Measurements from ENCODE around the gene PTGDS. TPM values are rescaled to one million over a fixed set of nuclear protein-coding genes. Genes with fewer than 3 reads are reported as not detected.
A peak's percentile ranks its signal among the peaks of the same experiment; 100 is the strongest.

The PTGDS gene
- total RNA-seq, 1 experiment from 2014 or later = 2.2 TPM

DNA sequence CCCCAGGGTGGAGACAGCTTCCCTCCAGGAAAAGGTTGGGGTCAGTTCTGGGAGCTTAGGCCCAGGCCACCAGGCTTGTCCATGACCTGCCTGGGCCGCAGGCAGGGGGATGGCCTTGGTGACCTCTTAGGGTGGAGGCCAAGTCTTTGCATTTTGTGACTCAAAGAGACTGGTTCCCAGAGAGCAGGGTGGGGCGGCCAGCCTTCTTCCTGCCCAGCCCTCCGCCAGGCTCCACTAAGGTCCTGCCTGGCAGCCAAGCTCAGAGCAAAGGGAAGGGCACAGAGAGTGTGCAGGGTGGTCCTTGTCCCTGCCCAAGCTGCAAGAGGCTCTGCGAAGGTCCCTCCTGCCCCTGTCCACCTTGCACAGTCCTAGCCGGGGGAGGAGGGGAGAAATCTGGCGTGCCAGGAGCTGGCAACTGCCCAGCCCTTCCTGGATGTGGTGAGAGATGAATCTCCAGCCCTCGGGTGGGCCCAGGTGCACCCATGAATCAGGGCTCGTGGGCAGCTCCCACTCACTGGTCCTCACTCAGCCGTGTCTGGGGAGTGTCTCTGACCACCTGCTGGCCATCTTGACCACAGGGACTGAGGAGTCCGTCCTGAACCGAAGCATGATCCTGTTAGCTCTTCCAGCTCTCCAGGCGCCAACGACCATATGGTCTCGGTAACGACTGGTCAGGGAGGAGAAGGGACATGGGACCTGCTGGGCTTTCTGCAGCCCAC, 2.3 kb upstream of the PTGDS start:
- ChIA-PET POLR2A (no interaction called here), CTCF (interaction anchor here (0.5 to 6.2 kb wide), 27 partner anchors 9 to 612 kb away, joined by 3 to 117 read pairs (median 4); partner anchors contain the start of genes ABCA2, CLIC3, FBXW5 and FUT7)
- Mint-ChIP-seq H3K4me1 (peaks cover 3% of the 10 kb centered on the region; the same call in 1 of the 2 replicates), H3K36me3 (no peaks in the 10 kb centered on the region), H3K9me3 (no peaks in the 10 kb centered on the region), H3K27me3 (ENCODE audit: low read depth) (peaks cover 3% of the 10 kb centered on the region; the same call in 1 of the 2 replicates), H3K4me3 (no peak overlapping the region), H3K27ac (no peak overlapping the region)
- no peak for DNase-seq (ENCODE audit: low spot score)
- TF ChIP-seq, protein P1, sequence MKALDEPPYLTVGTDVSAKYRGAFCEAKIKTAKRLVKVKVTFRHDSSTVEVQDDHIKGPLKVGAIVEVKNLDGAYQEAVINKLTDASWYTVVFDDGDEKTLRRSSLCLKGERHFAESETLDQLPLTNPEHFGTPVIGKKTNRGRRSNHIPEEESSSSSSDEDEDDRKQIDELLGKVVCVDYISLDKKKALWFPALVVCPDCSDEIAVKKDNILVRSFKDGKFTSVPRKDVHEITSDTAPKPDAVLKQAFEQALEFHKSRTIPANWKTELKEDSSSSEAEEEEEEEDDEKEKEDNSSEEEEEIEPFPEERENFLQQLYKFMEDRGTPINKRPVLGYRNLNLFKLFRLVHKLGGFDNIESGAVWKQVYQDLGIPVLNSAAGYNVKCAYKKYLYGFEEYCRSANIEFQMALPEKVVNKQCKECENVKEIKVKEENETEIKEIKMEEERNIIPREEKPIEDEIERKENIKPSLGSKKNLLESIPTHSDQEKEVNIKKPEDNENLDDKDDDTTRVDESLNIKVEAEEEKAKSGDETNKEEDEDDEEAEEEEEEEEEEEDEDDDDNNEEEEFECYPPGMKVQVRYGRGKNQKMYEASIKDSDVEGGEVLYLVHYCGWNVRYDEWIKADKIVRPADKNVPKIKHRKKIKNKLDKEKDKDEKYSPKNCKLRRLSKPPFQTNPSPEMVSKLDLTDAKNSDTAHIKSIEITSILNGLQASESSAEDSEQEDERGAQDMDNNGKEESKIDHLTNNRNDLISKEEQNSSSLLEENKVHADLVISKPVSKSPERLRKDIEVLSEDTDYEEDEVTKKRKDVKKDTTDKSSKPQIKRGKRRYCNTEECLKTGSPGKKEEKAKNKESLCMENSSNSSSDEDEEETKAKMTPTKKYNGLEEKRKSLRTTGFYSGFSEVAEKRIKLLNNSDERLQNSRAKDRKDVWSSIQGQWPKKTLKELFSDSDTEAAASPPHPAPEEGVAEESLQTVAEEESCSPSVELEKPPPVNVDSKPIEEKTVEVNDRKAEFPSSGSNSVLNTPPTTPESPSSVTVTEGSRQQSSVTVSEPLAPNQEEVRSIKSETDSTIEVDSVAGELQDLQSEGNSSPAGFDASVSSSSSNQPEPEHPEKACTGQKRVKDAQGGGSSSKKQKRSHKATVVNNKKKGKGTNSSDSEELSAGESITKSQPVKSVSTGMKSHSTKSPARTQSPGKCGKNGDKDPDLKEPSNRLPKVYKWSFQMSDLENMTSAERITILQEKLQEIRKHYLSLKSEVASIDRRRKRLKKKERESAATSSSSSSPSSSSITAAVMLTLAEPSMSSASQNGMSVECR (CRISPR knock-in tag; IDR thresholded peaks at IDR 0.05; ENCODE audit: borderline replicate concordance) = no peak
- TF ChIP-seq CREB1 (CRISPR knock-in tag; IDR thresholded peaks at IDR 0.05) (no peak), ATF6 (CRISPR knock-in tag; IDR thresholded peaks at IDR 0.05) (no peak), GRHL2 (CRISPR knock-in tag; IDR thresholded peaks at IDR 0.05; ENCODE audit: insufficient replicate concordance, severe bottlenecking) (no peak), ZNF416 (CRISPR knock-in tag; IDR thresholded peaks at IDR 0.05) (no peak), IRF2 (CRISPR knock-in tag; IDR thresholded peaks at IDR 0.05; ENCODE audit: borderline replicate concordance, low read depth) (no peak), ZNF423 (CRISPR knock-in tag; IDR thresholded peaks at IDR 0.05) (no peak), RORB (CRISPR knock-in tag; IDR thresholded peaks at IDR 0.05) (no peak), NFATC4 (CRISPR knock-in tag; IDR thresholded peaks at IDR 0.05) (no peak), PRRX2 (CRISPR knock-in tag; IDR thresholded peaks at IDR 0.05) (no peak)
- TF ChIP-seq, protein P2, sequence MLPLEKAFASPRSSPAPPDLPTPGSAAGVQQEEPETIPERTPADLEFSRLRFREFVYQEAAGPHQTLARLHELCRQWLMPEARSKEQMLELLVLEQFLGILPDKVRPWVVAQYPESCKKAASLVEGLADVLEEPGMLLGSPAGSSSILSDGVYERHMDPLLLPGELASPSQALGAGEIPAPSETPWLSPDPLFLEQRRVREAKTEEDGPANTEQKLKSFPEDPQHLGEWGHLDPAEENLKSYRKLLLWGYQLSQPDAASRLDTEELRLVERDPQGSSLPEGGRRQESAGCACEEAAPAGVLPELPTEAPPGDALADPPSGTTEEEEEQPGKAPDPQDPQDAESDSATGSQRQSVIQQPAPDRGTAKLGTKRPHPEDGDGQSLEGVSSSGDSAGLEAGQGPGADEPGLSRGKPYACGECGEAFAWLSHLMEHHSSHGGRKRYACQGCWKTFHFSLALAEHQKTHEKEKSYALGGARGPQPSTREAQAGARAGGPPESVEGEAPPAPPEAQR (CRISPR knock-in tag; IDR thresholded peaks at IDR 0.05) = no peak
- no peak for ATAC-seq

GRCh38 chr9:136975644-136976043, 1.7 kb upstream of the PTGDS start:
- H3K27me3 Mint-ChIP-seq (ENCODE audit: low read depth) = peaks cover 3% of the 10 kb centered on the region; the same call in 1 of the 2 replicates
- H3K4me1 Mint-ChIP-seq = peaks cover 3% of the 10 kb centered on the region; the same call in 1 of the 2 replicates
- TF ChIP-seq IRF2 (CRISPR knock-in tag; IDR thresholded peaks at IDR 0.05; ENCODE audit: borderline replicate concordance, low read depth) (no peak), RORB (CRISPR knock-in tag; IDR thresholded peaks at IDR 0.05) (no peak), NR3C1 (CRISPR knock-in tag; conservative IDR thresholded peaks at IDR 0.05; ENCODE audit: low read depth) (no peak)
- TF ChIP-seq, protein P3, sequence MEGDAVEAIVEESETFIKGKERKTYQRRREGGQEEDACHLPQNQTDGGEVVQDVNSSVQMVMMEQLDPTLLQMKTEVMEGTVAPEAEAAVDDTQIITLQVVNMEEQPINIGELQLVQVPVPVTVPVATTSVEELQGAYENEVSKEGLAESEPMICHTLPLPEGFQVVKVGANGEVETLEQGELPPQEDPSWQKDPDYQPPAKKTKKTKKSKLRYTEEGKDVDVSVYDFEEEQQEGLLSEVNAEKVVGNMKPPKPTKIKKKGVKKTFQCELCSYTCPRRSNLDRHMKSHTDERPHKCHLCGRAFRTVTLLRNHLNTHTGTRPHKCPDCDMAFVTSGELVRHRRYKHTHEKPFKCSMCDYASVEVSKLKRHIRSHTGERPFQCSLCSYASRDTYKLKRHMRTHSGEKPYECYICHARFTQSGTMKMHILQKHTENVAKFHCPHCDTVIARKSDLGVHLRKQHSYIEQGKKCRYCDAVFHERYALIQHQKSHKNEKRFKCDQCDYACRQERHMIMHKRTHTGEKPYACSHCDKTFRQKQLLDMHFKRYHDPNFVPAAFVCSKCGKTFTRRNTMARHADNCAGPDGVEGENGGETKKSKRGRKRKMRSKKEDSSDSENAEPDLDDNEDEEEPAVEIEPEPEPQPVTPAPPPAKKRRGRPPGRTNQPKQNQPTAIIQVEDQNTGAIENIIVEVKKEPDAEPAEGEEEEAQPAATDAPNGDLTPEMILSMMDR (IDR thresholded peaks at IDR 0.05) = peak; percentile 46
- TF ChIP-seq, protein P4, sequence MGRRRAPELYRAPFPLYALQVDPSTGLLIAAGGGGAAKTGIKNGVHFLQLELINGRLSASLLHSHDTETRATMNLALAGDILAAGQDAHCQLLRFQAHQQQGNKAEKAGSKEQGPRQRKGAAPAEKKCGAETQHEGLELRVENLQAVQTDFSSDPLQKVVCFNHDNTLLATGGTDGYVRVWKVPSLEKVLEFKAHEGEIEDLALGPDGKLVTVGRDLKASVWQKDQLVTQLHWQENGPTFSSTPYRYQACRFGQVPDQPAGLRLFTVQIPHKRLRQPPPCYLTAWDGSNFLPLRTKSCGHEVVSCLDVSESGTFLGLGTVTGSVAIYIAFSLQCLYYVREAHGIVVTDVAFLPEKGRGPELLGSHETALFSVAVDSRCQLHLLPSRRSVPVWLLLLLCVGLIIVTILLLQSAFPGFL (CRISPR knock-in tag; IDR thresholded peaks at IDR 0.05; ENCODE audit: borderline replicate concordance) = no peak
- TF ChIP-seq, protein P5, sequence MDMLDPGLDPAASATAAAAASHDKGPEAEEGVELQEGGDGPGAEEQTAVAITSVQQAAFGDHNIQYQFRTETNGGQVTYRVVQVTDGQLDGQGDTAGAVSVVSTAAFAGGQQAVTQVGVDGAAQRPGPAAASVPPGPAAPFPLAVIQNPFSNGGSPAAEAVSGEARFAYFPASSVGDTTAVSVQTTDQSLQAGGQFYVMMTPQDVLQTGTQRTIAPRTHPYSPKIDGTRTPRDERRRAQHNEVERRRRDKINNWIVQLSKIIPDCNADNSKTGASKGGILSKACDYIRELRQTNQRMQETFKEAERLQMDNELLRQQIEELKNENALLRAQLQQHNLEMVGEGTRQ (CRISPR knock-in tag; IDR thresholded peaks at IDR 0.05) = peak; percentile 42; the same call in 1 of the 2 replicates
- TF ChIP-seq, protein P6, sequence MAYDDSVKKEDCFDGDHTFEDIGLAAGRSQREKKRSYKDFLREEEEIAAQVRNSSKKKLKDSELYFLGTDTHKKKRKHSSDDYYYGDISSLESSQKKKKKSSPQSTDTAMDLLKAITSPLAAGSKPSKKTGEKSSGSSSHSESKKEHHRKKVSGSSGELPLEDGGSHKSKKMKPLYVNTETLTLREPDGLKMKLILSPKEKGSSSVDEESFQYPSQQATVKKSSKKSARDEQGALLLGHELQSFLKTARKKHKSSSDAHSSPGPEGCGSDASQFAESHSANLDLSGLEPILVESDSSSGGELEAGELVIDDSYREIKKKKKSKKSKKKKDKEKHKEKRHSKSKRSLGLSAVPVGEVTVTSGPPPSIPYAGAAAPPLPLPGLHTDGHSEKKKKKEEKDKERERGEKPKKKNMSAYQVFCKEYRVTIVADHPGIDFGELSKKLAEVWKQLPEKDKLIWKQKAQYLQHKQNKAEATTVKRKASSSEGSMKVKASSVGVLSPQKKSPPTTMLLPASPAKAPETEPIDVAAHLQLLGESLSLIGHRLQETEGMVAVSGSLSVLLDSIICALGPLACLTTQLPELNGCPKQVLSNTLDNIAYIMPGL (CRISPR knock-in tag; IDR thresholded peaks at IDR 0.05) = 0 out of 2 replicates have a peak, but pooled peaks have one; percentile 58
- no peaks in the 10 kb centered on the region for H3K36me3 Mint-ChIP-seq
- CTCF ChIA-PET = interaction anchor here (0.5 to 6.2 kb wide), 29 partner anchors 9 to 613 kb away, joined by 3 to 117 read pairs (median 4); partner anchors contain the start of genes ABCA2, CLIC3, FBXW5 and FUT7
- no peak overlapping the region for H3K4me3 Mint-ChIP-seq
- no peak overlapping the region for H3K27ac Mint-ChIP-seq
- peak; percentile 21 for ATAC-seq
- DNase-seq (ENCODE audit: low spot score) = peak; percentile 89
- no peaks in the 10 kb centered on the region for H3K9me3 Mint-ChIP-seq
- POLR2A ChIA-PET = no interaction called here
